ENCODE measurements around the gene ESYT1. TPM values are rescaled to one million over a fixed set of nuclear protein-coding genes. Genes with fewer than 3 reads are reported as not detected.

Gene ESYT1
- total and polyA plus RNA-seq, 9 of the 15 experiments (the other 6 are each of a cell fraction or from before 2014, with no cell fraction given), result 132 to 420 (median 164) TPM

- TF ChIP-seq CAMTA2 (CRISPR knock-in tag; conservative IDR thresholded peaks at IDR 0.05) (peak; percentile 77; the same call in 1 of the 2 replicates), ZNF133 (CRISPR knock-in tag; IDR thresholded peaks at IDR 0.05) (no peak), PML (IDR thresholded peaks at IDR 0.05; ENCODE audit: low read length) (peak; percentile 58; the same call in 1 of the 2 replicates), SMARCB1 (IDR thresholded peaks at IDR 0.05; ENCODE audit: insufficient read length, low read depth) (no peak), HOXB6 (CRISPR knock-in tag; IDR thresholded peaks at IDR 0.05; ENCODE audit: borderline replicate concordance) (no peak), SMAD1 (IDR thresholded peaks at IDR 0.05; ENCODE audit: low read depth, low read length, partially characterized antibody) (peak; percentile 7), ZNF778 (CRISPR knock-in tag; IDR thresholded peaks at IDR 0.05) (no peak), NEUROD1 (IDR thresholded peaks at IDR 0.05; ENCODE audit: borderline replicate concordance, low read depth, low read length, partially characterized antibody) (peak; percentile 32), DMBX1 (CRISPR knock-in tag; IDR thresholded peaks at IDR 0.05; ENCODE audit: borderline replicate concordance) (no peak), PHF20 (IDR thresholded peaks at IDR 0.05; ENCODE audit: partially characterized antibody) (peak; percentile 12), HNRNPL (IDR thresholded peaks at IDR 0.05; ENCODE audit: low read depth, low read length) (no peak), GTF2A2 (tag; IDR thresholded peaks at IDR 0.05) (no peak), ZNF75A (CRISPR knock-in tag; IDR thresholded peaks at IDR 0.05) (0 out of 2 replicates have a peak, but pooled peaks have one; percentile 11), POLR3G (IDR thresholded peaks at IDR 0.05; ENCODE audit: extremely low read depth, insufficient read length, insufficient replicate concordance) (no peak), SRF (CRISPR knock-in tag; IDR thresholded peaks at IDR 0.05) (peak in 1 of 2 experiments; percentile 58; a peak in 1 of 4 replicates), HDGF (IDR thresholded peaks at IDR 0.05) (0 out of 2 replicates have a peak, but pooled peaks have one; percentile 16), NR2F6 (CRISPR knock-in tag; IDR thresholded peaks at IDR 0.05) (no peak), FOXA3 (CRISPR knock-in tag; conservative IDR thresholded peaks at IDR 0.05 in 1 of 2, IDR thresholded peaks at IDR 0.05 in 1 of 2) (peak in 1 of 2 experiments; percentile 71; a peak in 2 of 4 replicates), BRCA1 (IDR thresholded peaks at IDR 0.05) (no peak), BRCA1 (CRISPR knock-in tag; IDR thresholded peaks at IDR 0.05) (no peak), HNRNPLL (IDR thresholded peaks at IDR 0.05; ENCODE audit: low read depth, low read length, poor library complexity, severe bottlenecking) (peak; percentile 53), ATF7 (IDR thresholded peaks at IDR 0.05) (peak; percentile 69), CBFA2T2 (conservative IDR thresholded peaks at IDR 0.05) (no peak)
- TF ChIP-seq, protein P1, sequence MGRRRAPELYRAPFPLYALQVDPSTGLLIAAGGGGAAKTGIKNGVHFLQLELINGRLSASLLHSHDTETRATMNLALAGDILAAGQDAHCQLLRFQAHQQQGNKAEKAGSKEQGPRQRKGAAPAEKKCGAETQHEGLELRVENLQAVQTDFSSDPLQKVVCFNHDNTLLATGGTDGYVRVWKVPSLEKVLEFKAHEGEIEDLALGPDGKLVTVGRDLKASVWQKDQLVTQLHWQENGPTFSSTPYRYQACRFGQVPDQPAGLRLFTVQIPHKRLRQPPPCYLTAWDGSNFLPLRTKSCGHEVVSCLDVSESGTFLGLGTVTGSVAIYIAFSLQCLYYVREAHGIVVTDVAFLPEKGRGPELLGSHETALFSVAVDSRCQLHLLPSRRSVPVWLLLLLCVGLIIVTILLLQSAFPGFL (CRISPR knock-in tag; IDR thresholded peaks at IDR 0.05), result 0 out of 2 replicates have a peak, but pooled peaks have one; percentile 38
- TF ChIP-seq, protein P2, sequence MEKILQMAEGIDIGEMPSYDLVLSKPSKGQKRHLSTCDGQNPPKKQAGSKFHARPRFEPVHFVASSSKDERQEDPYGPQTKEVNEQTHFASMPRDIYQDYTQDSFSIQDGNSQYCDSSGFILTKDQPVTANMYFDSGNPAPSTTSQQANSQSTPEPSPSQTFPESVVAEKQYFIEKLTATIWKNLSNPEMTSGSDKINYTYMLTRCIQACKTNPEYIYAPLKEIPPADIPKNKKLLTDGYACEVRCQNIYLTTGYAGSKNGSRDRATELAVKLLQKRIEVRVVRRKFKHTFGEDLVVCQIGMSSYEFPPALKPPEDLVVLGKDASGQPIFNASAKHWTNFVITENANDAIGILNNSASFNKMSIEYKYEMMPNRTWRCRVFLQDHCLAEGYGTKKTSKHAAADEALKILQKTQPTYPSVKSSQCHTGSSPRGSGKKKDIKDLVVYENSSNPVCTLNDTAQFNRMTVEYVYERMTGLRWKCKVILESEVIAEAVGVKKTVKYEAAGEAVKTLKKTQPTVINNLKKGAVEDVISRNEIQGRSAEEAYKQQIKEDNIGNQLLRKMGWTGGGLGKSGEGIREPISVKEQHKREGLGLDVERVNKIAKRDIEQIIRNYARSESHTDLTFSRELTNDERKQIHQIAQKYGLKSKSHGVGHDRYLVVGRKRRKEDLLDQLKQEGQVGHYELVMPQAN (IDR thresholded peaks at IDR 0.05; ENCODE audit: borderline replicate concordance), result peak; percentile 58
- TF ChIP-seq, protein P3, sequence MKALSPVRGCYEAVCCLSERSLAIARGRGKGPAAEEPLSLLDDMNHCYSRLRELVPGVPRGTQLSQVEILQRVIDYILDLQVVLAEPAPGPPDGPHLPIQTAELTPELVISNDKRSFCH (CRISPR knock-in tag; IDR thresholded peaks at IDR 0.05), result no peak
- TF ChIP-seq, protein P3 (tag; IDR thresholded peaks at IDR 0.05), result 0 out of 2 replicates have a peak, but pooled peaks have one; percentile 22
Measured at GRCh38 chr12:56104109-56104814, 23.8 kb upstream of the ESYT1 start, which contains the start of gene PA2G4 (continued).

Data from K562 (cell line).